DND-41 (cell line): ENCODE data around the gene MYCN.
"Not testable (repeated sequence)": the region's sequence is repeated elsewhere in the genome, so short reads cannot be mapped to it uniquely, and the experiment has no call there.

ENCODE experiments used
- ATAC-seq: fragments of 200-7000 bp; cut with Tn5 transposase; 3 replicates; pipeline ENCODE4 v1.9.1; 2021; ENCODE audit warnings: low read depth; ENCODE audit not compliant: insufficient read depth
- DNase-seq: peaks from one replicate; pipeline ENCODE4 v3.0.0-alpha.2; 2020
- H2AFZ ChIP-seq: 2 replicates; pipeline ENCODE4 v1.6.0; 2012; ENCODE audit warnings: low read depth, low read length
- H3K27ac ChIP-seq: 2 replicates; pipeline ENCODE4 v1.5.1; 2012; ENCODE audit warnings: low read length, inconsistent platforms
- H3K27me3 ChIP-seq: fragments of 200-600 bp; sonication (generic); 2 replicates; pipeline ENCODE4 v1.6.0; 2012; ENCODE audit warnings: low read length, mild to moderate bottlenecking, inconsistent platforms; ENCODE audit not compliant: insufficient read depth, poor library complexity
- H3K36me3 ChIP-seq: 2 replicates; pipeline ENCODE4 v1.5.1; 2012; ENCODE audit warnings: low read length, inconsistent platforms; ENCODE audit not compliant: insufficient read depth
- H3K4me1 ChIP-seq: 2 replicates; pipeline ENCODE4 v1.5.1; 2012; ENCODE audit warnings: mild to moderate bottlenecking, low read length; ENCODE audit not compliant: insufficient read depth
- H3K4me2 ChIP-seq: 2 replicates; pipeline ENCODE4 v1.6.0; 2012; ENCODE audit warnings: mild to moderate bottlenecking, moderate library complexity, low read length, inconsistent platforms; ENCODE audit not compliant: insufficient read depth
- H3K4me3 ChIP-seq, 2 experiments: fragments of 200-600 bp in 1 of 2; shearing (Covaris generic) in 1 of 2; 2 replicates each; pipeline ENCODE4 v1.5.1; 2012 to 2016; ENCODE audit warnings: inconsistent platforms in 2 of 2, low read length in 2 of 2, mild to moderate bottlenecking in 2 of 2, low read depth in 1 of 2, moderate library complexity in 1 of 2
- H3K79me2 ChIP-seq: 2 replicates; pipeline ENCODE4 v1.6.0; 2012; ENCODE audit warnings: low read length, inconsistent platforms; ENCODE audit not compliant: insufficient read depth
- H3K9ac ChIP-seq: 2 replicates; pipeline ENCODE4 v1.6.0; 2012; ENCODE audit warnings: low read depth, mild to moderate bottlenecking, inconsistent platforms, low read length, moderate library complexity
- H3K9me3 ChIP-seq: 2 replicates; pipeline ENCODE4 v1.5.1; 2012; ENCODE audit warnings: low read length, moderate library complexity, mild to moderate bottlenecking, inconsistent platforms; ENCODE audit not compliant: insufficient read depth, severe bottlenecking
- H4K20me1 ChIP-seq: 2 replicates; pipeline ENCODE4 v1.6.0; 2012; ENCODE audit warnings: low read length; ENCODE audit not compliant: insufficient read depth
- CTCF ChIP-seq: IDR thresholded peaks from 2 replicates; pipeline ENCODE4 v1.5.1; 2012; ENCODE audit warnings: borderline replicate concordance, low read length, moderate library complexity, mild to moderate bottlenecking; ENCODE audit not compliant: poor library complexity, severe bottlenecking; ENCODE audit errors: extremely low read depth
- EZH2 ChIP-seq: IDR thresholded peaks from 3 replicates; pipeline ENCODE4 v1.6.1; 2012; ENCODE audit warnings: borderline replicate concordance, low read depth, mild to moderate bottlenecking, moderate library complexity, low read length, inconsistent platforms; ENCODE audit not compliant: severe bottlenecking

The MYCN gene

GRCh38 chr2:15949126-15949525 lies 8.8 kb downstream of the MYCN start:
- no peak for DNase-seq
- Histone ChIP-seq H3K4me2 (no peak overlapping the region), H3K9me3 (no peaks in the 10 kb centered on the region), H3K27ac (no peak overlapping the region), H4K20me1 (no peaks in the 10 kb centered on the region), H2AFZ (no peak overlapping the region), H3K9ac (no peak overlapping the region), H3K36me3 (no peaks in the 10 kb centered on the region), H3K4me3 (no peak overlapping the region), H3K79me2 (no peaks in the 10 kb centered on the region), H3K4me1 (peaks cover 1% of the 10 kb centered on the region), H3K27me3 (no peaks in the 10 kb centered on the region)
- TF ChIP-seq CTCF: no peak
- TF ChIP-seq EZH2: no peak
- no peak for ATAC-seq

GRCh38 chr2:15949551-15949950 lies 9.2 kb downstream of the MYCN start:
- Histone ChIP-seq H3K9ac (no peak overlapping the region), H3K79me2 (no peaks in the 10 kb centered on the region), H2AFZ (no peak overlapping the region), H3K4me2 (no peak overlapping the region), H3K9me3 (no peaks in the 10 kb centered on the region), H4K20me1 (no peaks in the 10 kb centered on the region), H3K4me3 (no peak overlapping the region), H3K4me1 (no peaks in the 10 kb centered on the region), H3K36me3 (no peaks in the 10 kb centered on the region), H3K27me3 (no peaks in the 10 kb centered on the region), H3K27ac (no peak overlapping the region)
- TF ChIP-seq EZH2: no peak
- TF ChIP-seq CTCF: no peak
- DNase-seq (no peak), ATAC-seq (no peak)

GRCh38 chr2:15950088-15950952 lies 10.0 kb downstream of the MYCN start:
- Histone ChIP-seq H3K27ac (no peak overlapping the region), H4K20me1 (no peaks in the 10 kb centered on the region)

GRCh38 chr2:15951936-15952335 lies 11.6 kb downstream of the MYCN start:
- H2AFZ ChIP-seq, H3K4me1 ChIP-seq, H3K9ac ChIP-seq, H3K27me3 ChIP-seq, H3K36me3 ChIP-seq, H3K27ac ChIP-seq, H3K4me3 ChIP-seq, H3K4me2 ChIP-seq, H3K79me2 ChIP-seq, ATAC-seq, H4K20me1 ChIP-seq, H3K9me3 ChIP-seq, DNase-seq: not testable (repeated sequence)

More at GRCh38 chr2:15950088-15950952, 10.0 kb downstream of the MYCN start:
- Histone ChIP-seq H3K4me3 (no peak overlapping the region), H3K9me3 (no peaks in the 10 kb centered on the region), H3K4me1 (no peaks in the 10 kb centered on the region), H3K79me2 (no peaks in the 10 kb centered on the region), H2AFZ (no peak overlapping the region), H3K4me2 (no peak overlapping the region), H3K27me3 (no peaks in the 10 kb centered on the region), H3K9ac (no peak overlapping the region), H3K36me3 (no peaks in the 10 kb centered on the region)
- TF ChIP-seq EZH2 (no peak), CTCF (no peak)
- no peak for ATAC-seq
- DNase-seq: no peak
